ENCODE results near the gene ZBTB26. TPM values are rescaled to one million over a fixed set of nuclear protein-coding genes. Genes with fewer than 3 reads are reported as not detected.

ZBTB26 gene
- total RNA-seq, 1 experiment from 2014 or later: 7.8 TPM

DNA sequence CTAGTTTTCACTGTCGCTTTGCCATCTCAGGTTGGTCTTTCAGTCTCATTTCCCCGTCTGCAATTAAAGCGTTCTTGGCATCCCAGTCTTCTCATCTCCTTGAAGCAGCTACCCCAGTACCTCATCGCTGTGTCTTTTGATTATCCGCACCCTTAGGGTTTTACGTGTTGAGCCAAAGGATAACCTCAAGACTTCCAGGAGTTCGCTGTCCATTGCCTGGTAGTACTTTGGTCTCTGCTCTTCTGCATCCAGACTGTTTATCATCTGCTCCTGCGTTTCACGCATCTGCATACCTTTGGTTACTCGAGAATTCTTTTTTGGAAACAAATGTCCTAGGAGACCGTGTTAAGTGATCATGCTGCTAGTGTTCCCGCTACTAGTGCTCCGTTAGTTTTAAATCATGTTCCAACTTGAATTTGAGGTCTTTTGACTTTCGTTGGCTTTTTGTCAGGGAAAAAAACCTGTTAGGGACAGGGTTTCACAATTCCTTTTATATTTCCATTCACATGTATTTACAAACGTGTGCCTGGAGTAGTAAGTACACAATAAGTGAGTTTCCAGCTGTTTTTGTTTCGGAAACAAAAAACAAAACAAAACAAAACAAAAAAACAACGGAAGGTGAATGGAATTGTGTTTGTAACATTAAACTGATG lies 10.4 kb upstream of the ZBTB26 start:
- Mint-ChIP-seq H3K4me3 (peak overlapping the region; percentile 92), H3K27ac (peak overlapping the region; percentile 99), H3K27me3 (ENCODE audit: low read depth) (no peaks in the 10 kb centered on the region; the same call in 1 of the 2 replicates), H3K9me3 (no peaks in the 10 kb centered on the region), H3K36me3 (peaks cover 9% of the 10 kb centered on the region), H3K4me1 (peaks cover 29% of the 10 kb centered on the region)
- TF ChIP-seq ELF4 (CRISPR knock-in tag; IDR thresholded peaks at IDR 0.05; ENCODE audit: low read depth): no peak
- TF ChIP-seq, protein P1, sequence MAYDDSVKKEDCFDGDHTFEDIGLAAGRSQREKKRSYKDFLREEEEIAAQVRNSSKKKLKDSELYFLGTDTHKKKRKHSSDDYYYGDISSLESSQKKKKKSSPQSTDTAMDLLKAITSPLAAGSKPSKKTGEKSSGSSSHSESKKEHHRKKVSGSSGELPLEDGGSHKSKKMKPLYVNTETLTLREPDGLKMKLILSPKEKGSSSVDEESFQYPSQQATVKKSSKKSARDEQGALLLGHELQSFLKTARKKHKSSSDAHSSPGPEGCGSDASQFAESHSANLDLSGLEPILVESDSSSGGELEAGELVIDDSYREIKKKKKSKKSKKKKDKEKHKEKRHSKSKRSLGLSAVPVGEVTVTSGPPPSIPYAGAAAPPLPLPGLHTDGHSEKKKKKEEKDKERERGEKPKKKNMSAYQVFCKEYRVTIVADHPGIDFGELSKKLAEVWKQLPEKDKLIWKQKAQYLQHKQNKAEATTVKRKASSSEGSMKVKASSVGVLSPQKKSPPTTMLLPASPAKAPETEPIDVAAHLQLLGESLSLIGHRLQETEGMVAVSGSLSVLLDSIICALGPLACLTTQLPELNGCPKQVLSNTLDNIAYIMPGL (CRISPR knock-in tag; IDR thresholded peaks at IDR 0.05): 0 out of 2 replicates have a peak, but pooled peaks have one; percentile 10
- TF ChIP-seq, protein P2, sequence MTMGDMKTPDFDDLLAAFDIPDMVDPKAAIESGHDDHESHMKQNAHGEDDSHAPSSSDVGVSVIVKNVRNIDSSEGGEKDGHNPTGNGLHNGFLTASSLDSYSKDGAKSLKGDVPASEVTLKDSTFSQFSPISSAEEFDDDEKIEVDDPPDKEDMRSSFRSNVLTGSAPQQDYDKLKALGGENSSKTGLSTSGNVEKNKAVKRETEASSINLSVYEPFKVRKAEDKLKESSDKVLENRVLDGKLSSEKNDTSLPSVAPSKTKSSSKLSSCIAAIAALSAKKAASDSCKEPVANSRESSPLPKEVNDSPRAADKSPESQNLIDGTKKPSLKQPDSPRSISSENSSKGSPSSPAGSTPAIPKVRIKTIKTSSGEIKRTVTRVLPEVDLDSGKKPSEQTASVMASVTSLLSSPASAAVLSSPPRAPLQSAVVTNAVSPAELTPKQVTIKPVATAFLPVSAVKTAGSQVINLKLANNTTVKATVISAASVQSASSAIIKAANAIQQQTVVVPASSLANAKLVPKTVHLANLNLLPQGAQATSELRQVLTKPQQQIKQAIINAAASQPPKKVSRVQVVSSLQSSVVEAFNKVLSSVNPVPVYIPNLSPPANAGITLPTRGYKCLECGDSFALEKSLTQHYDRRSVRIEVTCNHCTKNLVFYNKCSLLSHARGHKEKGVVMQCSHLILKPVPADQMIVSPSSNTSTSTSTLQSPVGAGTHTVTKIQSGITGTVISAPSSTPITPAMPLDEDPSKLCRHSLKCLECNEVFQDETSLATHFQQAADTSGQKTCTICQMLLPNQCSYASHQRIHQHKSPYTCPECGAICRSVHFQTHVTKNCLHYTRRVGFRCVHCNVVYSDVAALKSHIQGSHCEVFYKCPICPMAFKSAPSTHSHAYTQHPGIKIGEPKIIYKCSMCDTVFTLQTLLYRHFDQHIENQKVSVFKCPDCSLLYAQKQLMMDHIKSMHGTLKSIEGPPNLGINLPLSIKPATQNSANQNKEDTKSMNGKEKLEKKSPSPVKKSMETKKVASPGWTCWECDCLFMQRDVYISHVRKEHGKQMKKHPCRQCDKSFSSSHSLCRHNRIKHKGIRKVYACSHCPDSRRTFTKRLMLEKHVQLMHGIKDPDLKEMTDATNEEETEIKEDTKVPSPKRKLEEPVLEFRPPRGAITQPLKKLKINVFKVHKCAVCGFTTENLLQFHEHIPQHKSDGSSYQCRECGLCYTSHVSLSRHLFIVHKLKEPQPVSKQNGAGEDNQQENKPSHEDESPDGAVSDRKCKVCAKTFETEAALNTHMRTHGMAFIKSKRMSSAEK (CRISPR knock-in tag; IDR thresholded peaks at IDR 0.05; ENCODE audit: borderline replicate concordance): no peak
- ChIA-PET CTCF (no interaction called here), POLR2A (interaction anchor here (1.3 to 2.3 kb wide), 5 partner anchors 7 to 37 kb away, joined by 4 to 44 read pairs (median 11); partner anchors contain the start of genes RC3H2, ZBTB26 and ZBTB6)
- no peak for ATAC-seq
- no peak for DNase-seq (ENCODE audit: low spot score)

DNA sequence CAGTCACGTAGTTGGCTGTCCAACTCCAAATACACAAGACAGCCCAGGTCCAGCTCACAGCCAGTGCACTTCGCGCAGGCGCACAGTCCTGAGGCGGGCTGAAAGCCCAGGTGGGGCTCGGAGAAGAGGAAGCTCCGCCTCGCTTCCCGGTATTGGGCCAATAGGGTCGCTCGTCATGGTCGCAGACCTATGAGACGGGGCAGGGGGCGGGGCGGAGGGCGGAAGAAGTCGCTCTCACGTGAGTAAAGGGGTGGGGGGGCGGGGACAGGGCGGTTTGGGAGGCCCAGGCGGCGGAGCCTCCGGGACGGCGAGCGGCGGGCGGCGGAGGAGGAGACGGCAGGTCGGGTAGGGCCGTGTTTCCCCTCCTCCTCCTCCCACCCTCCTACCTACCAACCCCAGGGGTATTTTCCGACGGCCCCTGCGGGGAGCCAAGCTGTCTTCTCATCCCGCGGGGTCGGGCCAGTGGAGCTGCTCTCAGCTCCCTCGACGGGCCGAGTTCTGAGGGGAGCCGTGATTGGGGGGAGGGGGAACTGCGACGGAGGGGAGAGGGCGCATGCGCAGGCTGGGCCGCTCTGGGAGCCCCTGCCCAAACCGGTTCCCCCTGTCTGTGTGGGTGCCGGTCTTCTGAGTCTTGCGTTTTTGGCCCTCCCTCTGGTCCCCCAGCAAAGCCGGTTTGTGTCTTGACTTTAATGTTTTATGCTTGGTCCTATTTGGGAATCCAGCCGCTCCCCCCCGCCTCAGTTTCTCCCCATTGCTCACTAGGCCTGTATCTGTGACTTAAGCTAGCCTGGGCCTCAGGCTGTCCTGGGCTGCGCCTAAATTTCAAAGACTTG lies 9.7 kb upstream of the ZBTB26 start, which contains the start of gene RABGAP1:
RABGAP1 (plus strand) TSS at position 272 of the 833 bp plus-strand sequence. CDS start 16,040 bp downstream, outside the sequence.
- Mint-ChIP-seq H3K27ac (peak within 1 kb of the TSS; percentile 99), H3K9me3 (no peaks in the 10 kb centered on the region), H3K4me3 (peak within 1 kb of the TSS; percentile 92), H3K4me1 (peaks cover 22% of the 10 kb centered on the region), H3K27me3 (ENCODE audit: low read depth) (no peaks in the 10 kb centered on the region; the same call in 1 of the 2 replicates), H3K36me3 (peaks cover 16% of the 10 kb centered on the region)
- DNase-seq (ENCODE audit: low spot score) (peak; percentile 100), ATAC-seq (peak; percentile 99)
- ChIA-PET CTCF (interaction anchor here (0.7 to 1.5 kb wide), 3 partner anchors 9 to 409 kb away, joined by 3 to 10 read pairs (median 5); partner anchors contain the start of gene ZBTB26), POLR2A (interaction anchor here (0.5 to 2.3 kb wide), 11 partner anchors 8 to 1974 kb away, joined by 3 to 44 read pairs (median 4); partner anchors contain the start of genes RC3H2, ZBTB26 and ZBTB6)
- TF ChIP-seq, protein P3, sequence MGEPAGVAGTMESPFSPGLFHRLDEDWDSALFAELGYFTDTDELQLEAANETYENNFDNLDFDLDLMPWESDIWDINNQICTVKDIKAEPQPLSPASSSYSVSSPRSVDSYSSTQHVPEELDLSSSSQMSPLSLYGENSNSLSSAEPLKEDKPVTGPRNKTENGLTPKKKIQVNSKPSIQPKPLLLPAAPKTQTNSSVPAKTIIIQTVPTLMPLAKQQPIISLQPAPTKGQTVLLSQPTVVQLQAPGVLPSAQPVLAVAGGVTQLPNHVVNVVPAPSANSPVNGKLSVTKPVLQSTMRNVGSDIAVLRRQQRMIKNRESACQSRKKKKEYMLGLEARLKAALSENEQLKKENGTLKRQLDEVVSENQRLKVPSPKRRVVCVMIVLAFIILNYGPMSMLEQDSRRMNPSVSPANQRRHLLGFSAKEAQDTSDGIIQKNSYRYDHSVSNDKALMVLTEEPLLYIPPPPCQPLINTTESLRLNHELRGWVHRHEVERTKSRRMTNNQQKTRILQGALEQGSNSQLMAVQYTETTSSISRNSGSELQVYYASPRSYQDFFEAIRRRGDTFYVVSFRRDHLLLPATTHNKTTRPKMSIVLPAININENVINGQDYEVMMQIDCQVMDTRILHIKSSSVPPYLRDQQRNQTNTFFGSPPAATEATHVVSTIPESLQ (CRISPR knock-in tag; IDR thresholded peaks at IDR 0.05): no peak
- TF ChIP-seq, protein P4, sequence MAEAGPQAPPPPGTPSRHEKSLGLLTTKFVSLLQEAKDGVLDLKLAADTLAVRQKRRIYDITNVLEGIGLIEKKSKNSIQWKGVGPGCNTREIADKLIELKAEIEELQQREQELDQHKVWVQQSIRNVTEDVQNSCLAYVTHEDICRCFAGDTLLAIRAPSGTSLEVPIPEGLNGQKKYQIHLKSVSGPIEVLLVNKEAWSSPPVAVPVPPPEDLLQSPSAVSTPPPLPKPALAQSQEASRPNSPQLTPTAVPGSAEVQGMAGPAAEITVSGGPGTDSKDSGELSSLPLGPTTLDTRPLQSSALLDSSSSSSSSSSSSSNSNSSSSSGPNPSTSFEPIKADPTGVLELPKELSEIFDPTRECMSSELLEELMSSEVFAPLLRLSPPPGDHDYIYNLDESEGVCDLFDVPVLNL (CRISPR knock-in tag; IDR thresholded peaks at IDR 0.05; ENCODE audit: borderline replicate concordance, low read depth): no peak
- peak; percentile 91 for TF ChIP-seq ZNF416 (CRISPR knock-in tag; IDR thresholded peaks at IDR 0.05)
- 0 out of 2 replicates have a peak, but pooled peaks have one; percentile 57 for TF ChIP-seq TP53 (CRISPR knock-in tag; IDR thresholded peaks at IDR 0.05)
- TF ChIP-seq NFYB (CRISPR knock-in tag; conservative IDR thresholded peaks at IDR 0.05; ENCODE audit: low read depth): peak; percentile 56
- TF ChIP-seq, protein P5, sequence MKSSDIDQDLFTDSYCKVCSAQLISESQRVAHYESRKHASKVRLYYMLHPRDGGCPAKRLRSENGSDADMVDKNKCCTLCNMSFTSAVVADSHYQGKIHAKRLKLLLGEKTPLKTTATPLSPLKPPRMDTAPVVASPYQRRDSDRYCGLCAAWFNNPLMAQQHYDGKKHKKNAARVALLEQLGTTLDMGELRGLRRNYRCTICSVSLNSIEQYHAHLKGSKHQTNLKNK (CRISPR knock-in tag; IDR thresholded peaks at IDR 0.05): peak; percentile 74; the same call in 1 of the 2 replicates
- no peak for TF ChIP-seq RORB (CRISPR knock-in tag; IDR thresholded peaks at IDR 0.05)
- no peak for TF ChIP-seq ZNF671 (CRISPR knock-in tag; IDR thresholded peaks at IDR 0.05)
- TF ChIP-seq, protein P1 (CRISPR knock-in tag; IDR thresholded peaks at IDR 0.05): peak; percentile 52; the same call in 1 of the 2 replicates
- TF ChIP-seq, protein P2 (CRISPR knock-in tag; IDR thresholded peaks at IDR 0.05; ENCODE audit: borderline replicate concordance): no peak

Data from WTC11 (cell line).